ENCODE measurements around the gene PLEKHA8. TPM values are rescaled to one million over a fixed set of nuclear protein-coding genes. Genes with fewer than 3 reads are reported as not detected.

The PLEKHA8 gene
- total RNA-seq, 2 donors from 2014 or later: 5.5 to 12.0 TPM

DNA sequence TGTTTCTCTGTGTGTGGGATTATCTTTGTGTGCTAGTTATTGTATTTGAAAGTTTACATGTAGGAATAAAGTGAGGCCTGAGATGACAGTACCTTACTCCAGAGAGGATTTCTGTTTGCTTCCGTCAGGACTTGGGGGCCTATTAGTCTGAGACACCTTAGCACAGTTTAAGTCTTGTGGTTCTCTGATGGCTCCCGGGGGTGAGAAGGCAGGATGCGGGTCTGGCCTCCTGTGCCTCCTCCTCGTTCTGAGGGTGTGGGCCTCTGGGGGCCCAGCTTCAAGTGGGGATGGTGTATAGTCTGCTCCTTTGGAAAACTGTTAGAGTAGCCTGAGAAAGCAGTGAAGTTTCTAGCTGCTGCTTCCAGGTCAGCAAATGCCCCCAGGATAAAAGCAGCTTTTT is 119.0 kb downstream of the PLEKHA8 start:
- Histone ChIP-seq H3K36me3 (no peaks in the 10 kb centered on the region), H3K27me3 (replicated peaks; ENCODE audit: insufficient read depth) (no peaks in the 10 kb centered on the region), H3K4me3 (no peak overlapping the region), H3K4me1 (replicated peaks) (no peaks in the 10 kb centered on the region), H3K9me3 (no peaks in the 10 kb centered on the region), H3K27ac (no peak overlapping the region)
- intact Hi-C loops (cut with DNase I): no loop called here
- TF ChIP-seq, protein P1, sequence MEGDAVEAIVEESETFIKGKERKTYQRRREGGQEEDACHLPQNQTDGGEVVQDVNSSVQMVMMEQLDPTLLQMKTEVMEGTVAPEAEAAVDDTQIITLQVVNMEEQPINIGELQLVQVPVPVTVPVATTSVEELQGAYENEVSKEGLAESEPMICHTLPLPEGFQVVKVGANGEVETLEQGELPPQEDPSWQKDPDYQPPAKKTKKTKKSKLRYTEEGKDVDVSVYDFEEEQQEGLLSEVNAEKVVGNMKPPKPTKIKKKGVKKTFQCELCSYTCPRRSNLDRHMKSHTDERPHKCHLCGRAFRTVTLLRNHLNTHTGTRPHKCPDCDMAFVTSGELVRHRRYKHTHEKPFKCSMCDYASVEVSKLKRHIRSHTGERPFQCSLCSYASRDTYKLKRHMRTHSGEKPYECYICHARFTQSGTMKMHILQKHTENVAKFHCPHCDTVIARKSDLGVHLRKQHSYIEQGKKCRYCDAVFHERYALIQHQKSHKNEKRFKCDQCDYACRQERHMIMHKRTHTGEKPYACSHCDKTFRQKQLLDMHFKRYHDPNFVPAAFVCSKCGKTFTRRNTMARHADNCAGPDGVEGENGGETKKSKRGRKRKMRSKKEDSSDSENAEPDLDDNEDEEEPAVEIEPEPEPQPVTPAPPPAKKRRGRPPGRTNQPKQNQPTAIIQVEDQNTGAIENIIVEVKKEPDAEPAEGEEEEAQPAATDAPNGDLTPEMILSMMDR (IDR thresholded peaks at IDR 0.05): no peak
- no peak for TF ChIP-seq POLR2A (IDR thresholded peaks at IDR 0.05)
- TF ChIP-seq POLR2AphosphoS5 (IDR thresholded peaks at IDR 0.05): no peak
- 81% methylated on average over 4 of the region's 4 CpGs for WGBS
- no peak for DNase-seq (ENCODE audit: low spot score)

DNA sequence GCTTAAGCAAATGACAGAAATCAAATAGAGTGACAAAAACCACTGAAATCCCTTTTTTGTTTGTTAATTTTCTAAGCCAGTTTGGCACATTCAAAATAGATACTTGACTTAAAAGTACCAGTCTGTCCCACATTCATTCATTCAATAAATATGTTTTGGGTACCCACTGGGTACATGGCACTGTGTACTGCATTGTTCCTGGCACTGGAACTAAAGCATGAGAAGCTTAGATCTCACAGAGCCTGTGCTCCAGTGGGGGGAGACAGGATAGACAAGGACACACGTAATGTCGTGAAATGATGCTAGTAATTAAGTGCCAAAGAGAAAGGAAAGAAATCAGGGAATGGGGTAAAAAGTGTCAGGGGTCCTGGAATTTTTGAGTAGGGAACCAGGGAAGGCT is 119.6 kb downstream of the PLEKHA8 start:
- H3K36me3 ChIP-seq: no peaks in the 10 kb centered on the region
- no peaks in the 10 kb centered on the region for H3K9me3 ChIP-seq
- H3K27me3 ChIP-seq (replicated peaks; ENCODE audit: insufficient read depth): no peaks in the 10 kb centered on the region
- TF ChIP-seq POLR2A (IDR thresholded peaks at IDR 0.05) (no peak), POLR2AphosphoS5 (IDR thresholded peaks at IDR 0.05) (no peak)
- TF ChIP-seq, protein P1 (IDR thresholded peaks at IDR 0.05): no peak
- no peak for DNase-seq (ENCODE audit: low spot score)
- no peaks in the 10 kb centered on the region for H3K4me1 ChIP-seq (replicated peaks)
- intact Hi-C loops (cut with DNase I): no loop called here
- WGBS: 100% methylated on average over 2 of the region's 2 CpGs
- no peak overlapping the region for H3K27ac ChIP-seq
- H3K4me3 ChIP-seq: no peak overlapping the region

DNA sequence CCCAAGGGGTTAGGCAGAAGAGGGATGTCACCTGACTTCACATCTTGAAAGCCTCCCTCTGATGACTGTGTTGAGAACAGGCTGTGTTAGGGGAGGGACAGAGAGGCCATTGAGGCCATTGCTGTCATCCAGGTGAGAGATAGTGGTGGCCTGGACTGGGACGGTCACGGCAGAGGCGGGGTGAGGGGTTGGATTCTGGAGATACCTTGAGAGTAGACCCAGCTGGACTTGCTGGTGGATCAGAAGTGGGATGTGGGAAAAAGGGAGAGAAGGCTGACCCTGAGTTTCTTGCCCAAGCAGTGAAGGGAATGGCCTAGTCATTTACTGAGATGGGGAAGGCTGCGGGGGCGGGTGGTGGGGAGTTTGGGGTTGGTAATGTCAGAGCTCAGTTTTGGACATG is 120.2 kb downstream of the PLEKHA8 start:
- Histone ChIP-seq H3K27me3 (replicated peaks; ENCODE audit: insufficient read depth) (no peaks in the 10 kb centered on the region), H3K36me3 (no peaks in the 10 kb centered on the region), H3K27ac (peak overlapping the region in 1 of 2 donors; percentile 5), H3K4me1 (replicated peaks) (no peaks in the 10 kb centered on the region), H3K9me3 (no peaks in the 10 kb centered on the region), H3K4me3 (no peak overlapping the region)
- TF ChIP-seq, protein P1 (IDR thresholded peaks at IDR 0.05): no peak
- TF ChIP-seq POLR2AphosphoS5 (IDR thresholded peaks at IDR 0.05): no peak
- no peak for TF ChIP-seq POLR2A (IDR thresholded peaks at IDR 0.05)
- DNase-seq (ENCODE audit: low spot score): no peak
- WGBS: 100% methylated on average over 5 of the region's 5 CpGs
- intact Hi-C loops (cut with DNase I): no loop called here

DNA sequence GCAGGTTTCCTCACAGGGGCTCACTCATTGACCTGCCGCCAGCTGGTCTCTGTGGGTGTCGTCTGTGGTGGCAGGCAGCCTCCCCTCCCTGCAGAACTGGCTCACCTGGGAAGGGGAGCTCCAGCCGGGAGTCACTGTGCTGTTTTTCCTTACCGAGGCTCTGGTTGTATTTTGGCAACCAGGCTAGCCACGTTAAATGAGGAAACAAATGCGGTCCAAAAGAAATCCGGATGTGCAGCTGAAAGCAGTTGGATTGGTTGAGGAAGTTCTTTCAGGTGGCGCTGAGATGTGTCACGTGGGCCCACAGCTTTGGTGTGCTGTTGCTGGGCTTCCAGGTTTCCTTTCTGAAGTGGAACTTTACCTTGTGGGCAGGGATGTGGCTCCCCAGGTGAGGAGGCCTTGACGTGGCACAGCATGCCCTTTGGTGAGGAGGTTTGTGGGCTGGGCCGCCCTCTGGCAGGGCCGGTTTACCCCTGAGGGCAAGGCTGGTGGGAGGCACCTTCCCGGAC is 120.8 kb downstream of the PLEKHA8 start:
- Histone ChIP-seq H3K4me3 (no peak overlapping the region), H3K27ac (peak overlapping the region in 1 of 2 donors; percentile 5), H3K27me3 (replicated peaks; ENCODE audit: insufficient read depth) (no peaks in the 10 kb centered on the region), H3K36me3 (no peaks in the 10 kb centered on the region), H3K9me3 (no peaks in the 10 kb centered on the region), H3K4me1 (replicated peaks) (no peaks in the 10 kb centered on the region)
- intact Hi-C loops (cut with DNase I): no loop called here
- TF ChIP-seq, protein P1 (IDR thresholded peaks at IDR 0.05): no peak
- peak; percentile 51 for TF ChIP-seq POLR2AphosphoS5 (IDR thresholded peaks at IDR 0.05)
- WGBS: 62% methylated on average over 13 of the region's 13 CpGs
- peak; percentile 50 for DNase-seq (ENCODE audit: low spot score)

DNA sequence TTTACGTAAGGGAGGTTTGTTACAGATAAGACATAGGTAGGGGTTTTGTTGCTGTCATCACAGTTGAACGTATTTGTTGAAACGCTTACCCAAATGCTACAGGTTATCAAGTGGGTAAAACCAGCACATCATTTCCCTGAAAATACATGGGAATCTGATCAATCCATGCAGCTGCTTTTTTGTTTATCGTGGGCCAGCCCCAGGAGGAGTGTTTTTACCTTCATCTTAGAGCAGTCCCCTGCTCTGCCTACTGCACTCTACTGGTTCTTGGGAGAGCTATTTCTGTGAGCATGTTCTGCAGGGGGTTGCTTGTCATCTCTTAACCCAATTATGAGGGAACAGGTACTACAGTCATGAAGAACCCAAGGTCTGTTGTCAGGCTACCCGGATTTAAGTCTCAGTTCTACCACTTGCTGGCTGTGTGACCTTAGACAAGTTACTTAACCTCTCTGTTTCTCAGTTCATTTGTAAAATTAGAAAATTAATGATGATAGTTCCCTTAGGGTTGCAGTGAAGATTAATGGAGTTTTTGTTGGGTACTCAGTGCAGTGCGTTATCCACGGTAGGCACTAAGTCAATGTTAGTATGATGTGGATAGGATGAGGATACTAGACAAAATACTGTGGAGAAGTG is 121.5 kb downstream of the PLEKHA8 start:
- no peaks in the 10 kb centered on the region for H3K4me1 ChIP-seq (replicated peaks)
- H3K4me3 ChIP-seq: no peak overlapping the region
- no peaks in the 10 kb centered on the region for H3K27me3 ChIP-seq (replicated peaks; ENCODE audit: insufficient read depth)
- H3K9me3 ChIP-seq: no peaks in the 10 kb centered on the region
- TF ChIP-seq POLR2A (IDR thresholded peaks at IDR 0.05) (no peak), POLR2AphosphoS5 (IDR thresholded peaks at IDR 0.05) (no peak)
- TF ChIP-seq, protein P1 (IDR thresholded peaks at IDR 0.05): no peak
- no peaks in the 10 kb centered on the region for H3K36me3 ChIP-seq
- DNase-seq (ENCODE audit: low spot score): no peak
- H3K27ac ChIP-seq: peak overlapping the region in 1 of 2 donors; percentile 5
- 96% methylated on average over 7 of the region's 7 CpGs for WGBS
- intact Hi-C loops (cut with DNase I): no loop called here
